HG03354 (cell line): ENCODE data around the gene ALG2.
A peak's percentile ranks its signal among the peaks of the same experiment; 100 is the strongest.

Experiments used
- ATAC-seq: cut with Tn5 transposase; IDR thresholded peaks from one replicate; pipeline ENCODE4 v1.9.1; 2021; ENCODE audit warnings: mild to moderate bottlenecking; ENCODE audit not compliant: unreplicated experiment, poor library complexity, severe bottlenecking

Gene ALG2

GRCh38 chr9:99178912-99179872, 42.5 kb downstream of the ALG2 start:
- no peak for ATAC-seq

GRCh38 chr9:99177576-99178366, 44.0 kb downstream of the ALG2 start:
- no peak for ATAC-seq

GRCh38 chr9:99176527-99177013, 45.2 kb downstream of the ALG2 start:
- ATAC-seq = peak; percentile 34

GRCh38 chr9:99173570-99174504, 47.9 kb downstream of the ALG2 start:
- ATAC-seq = peak; percentile 50

- no peak for ATAC-seq
Measured at GRCh38 chr9:99172124-99173091, 49.3 kb downstream of the ALG2 start.

- no peak for ATAC-seq
Measured at GRCh38 chr9:99171225-99172123, 50.3 kb downstream of the ALG2 start.

GRCh38 chr9:99169982-99170761, 51.6 kb downstream of the ALG2 start:
- no peak for ATAC-seq

GRCh38 chr9:99169086-99169485, 52.7 kb downstream of the ALG2 start:
- no peak for ATAC-seq

GRCh38 chr9:99167694-99168093, 54.0 kb downstream of the ALG2 start:
- no peak for ATAC-seq

- no peak for ATAC-seq
Measured at GRCh38 chr9:99167119-99167518, 54.6 kb downstream of the ALG2 start.
